ENCODE results near the gene DTNA. TPM values are rescaled to one million over a fixed set of nuclear protein-coding genes. Genes with fewer than 3 reads are reported as not detected.

The DTNA gene
- total RNA-seq, 1 experiment from 2014 or later, result 9.0 TPM

GRCh38 chr18:34772887-34773286 lies 62.8 kb downstream of the DTNA start:
- TF ChIP-seq, protein P1, sequence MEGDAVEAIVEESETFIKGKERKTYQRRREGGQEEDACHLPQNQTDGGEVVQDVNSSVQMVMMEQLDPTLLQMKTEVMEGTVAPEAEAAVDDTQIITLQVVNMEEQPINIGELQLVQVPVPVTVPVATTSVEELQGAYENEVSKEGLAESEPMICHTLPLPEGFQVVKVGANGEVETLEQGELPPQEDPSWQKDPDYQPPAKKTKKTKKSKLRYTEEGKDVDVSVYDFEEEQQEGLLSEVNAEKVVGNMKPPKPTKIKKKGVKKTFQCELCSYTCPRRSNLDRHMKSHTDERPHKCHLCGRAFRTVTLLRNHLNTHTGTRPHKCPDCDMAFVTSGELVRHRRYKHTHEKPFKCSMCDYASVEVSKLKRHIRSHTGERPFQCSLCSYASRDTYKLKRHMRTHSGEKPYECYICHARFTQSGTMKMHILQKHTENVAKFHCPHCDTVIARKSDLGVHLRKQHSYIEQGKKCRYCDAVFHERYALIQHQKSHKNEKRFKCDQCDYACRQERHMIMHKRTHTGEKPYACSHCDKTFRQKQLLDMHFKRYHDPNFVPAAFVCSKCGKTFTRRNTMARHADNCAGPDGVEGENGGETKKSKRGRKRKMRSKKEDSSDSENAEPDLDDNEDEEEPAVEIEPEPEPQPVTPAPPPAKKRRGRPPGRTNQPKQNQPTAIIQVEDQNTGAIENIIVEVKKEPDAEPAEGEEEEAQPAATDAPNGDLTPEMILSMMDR (IDR thresholded peaks at IDR 0.05; ENCODE audit: unreplicated experiment), result no peak
- Mint-ChIP-seq H3K9me3 (ENCODE audit: low read depth, unreplicated experiment) (no peaks in the 10 kb centered on the region), H3K36me3 (ENCODE audit: insufficient read depth, unreplicated experiment) (no peaks in the 10 kb centered on the region), H3K27ac (ENCODE audit: unreplicated experiment) (no peak overlapping the region), H3K27me3 (ENCODE audit: unreplicated experiment) (no peaks in the 10 kb centered on the region), H3K4me1 (ENCODE audit: low read depth, unreplicated experiment) (peaks cover 6% of the 10 kb centered on the region), H3K4me3 (ENCODE audit: low read depth, unreplicated experiment) (no peak overlapping the region)
- BruUV-seq (replicated peaks), result no TSS peak
- CTCF ChIA-PET, result interaction anchor here (1.1 kb wide), 1 partner anchor 9 kb away, joined by 3 read pairs; no protein-coding TSS in a partner anchor
- intact Hi-C loops (cut with micrococcal nuclease; ENCODE audit: unreplicated experiment), result no loop called here
- no peak for DNase-seq

GRCh38 chr18:34773378-34773777 lies 63.3 kb downstream of the DTNA start:
- intact Hi-C loops (cut with micrococcal nuclease; ENCODE audit: unreplicated experiment), result no loop called here
- peaks cover 6% of the 10 kb centered on the region for H3K4me1 Mint-ChIP-seq (ENCODE audit: low read depth, unreplicated experiment)
- no peaks in the 10 kb centered on the region for H3K9me3 Mint-ChIP-seq (ENCODE audit: low read depth, unreplicated experiment)
- H3K36me3 Mint-ChIP-seq (ENCODE audit: insufficient read depth, unreplicated experiment), result no peaks in the 10 kb centered on the region
- no peak for DNase-seq
- CTCF ChIA-PET, result interaction anchor here (1.4 kb wide), 1 partner anchor 44 kb away, joined by 4 read pairs; no protein-coding TSS in a partner anchor
- H3K4me3 Mint-ChIP-seq (ENCODE audit: low read depth, unreplicated experiment), result no peak overlapping the region
- BruUV-seq (replicated peaks), result no TSS peak
- no peak overlapping the region for H3K27ac Mint-ChIP-seq (ENCODE audit: unreplicated experiment)
- TF ChIP-seq, protein P1 (IDR thresholded peaks at IDR 0.05; ENCODE audit: unreplicated experiment), result no peak
- H3K27me3 Mint-ChIP-seq (ENCODE audit: unreplicated experiment), result no peaks in the 10 kb centered on the region

DNA sequence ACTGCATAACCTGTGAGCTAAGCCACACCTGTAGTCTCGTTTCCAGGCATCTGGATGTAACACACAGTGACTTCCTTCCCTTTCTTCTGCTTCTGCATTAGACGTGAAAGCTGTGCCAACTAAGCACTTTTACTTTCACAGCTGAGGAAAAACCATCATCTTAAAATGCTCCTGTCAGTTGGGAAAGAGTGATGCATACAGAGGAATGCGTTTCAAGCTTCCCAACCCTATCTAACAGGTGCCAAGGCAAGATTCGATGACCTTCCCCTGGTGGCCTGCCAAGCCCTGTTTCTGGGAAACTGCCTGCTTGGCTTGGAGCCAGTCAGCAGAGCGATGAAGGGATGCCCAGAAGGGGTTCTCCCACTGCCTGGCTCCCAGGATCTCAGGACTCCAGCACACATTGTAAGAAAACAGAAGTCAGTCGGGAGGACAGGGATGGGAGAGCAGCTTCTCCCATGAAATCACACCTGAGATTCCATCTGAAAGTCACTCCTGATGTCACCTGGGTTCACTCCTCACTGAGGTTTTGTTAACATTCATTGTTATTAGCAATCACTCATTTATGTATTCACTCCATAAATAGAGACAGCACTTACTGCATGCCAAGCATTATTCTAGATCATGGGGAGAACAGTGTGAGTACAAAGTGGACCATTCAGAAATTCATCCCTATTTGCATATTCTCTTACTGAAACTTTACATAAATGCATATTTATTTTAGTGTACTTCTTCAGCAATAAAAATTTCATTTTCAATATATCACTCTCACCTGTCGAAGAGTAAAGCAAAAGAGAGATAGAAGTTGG lies 64.1 kb downstream of the DTNA start:
- Mint-ChIP-seq H3K27me3 (ENCODE audit: unreplicated experiment) (no peaks in the 10 kb centered on the region), H3K27ac (ENCODE audit: unreplicated experiment) (no peak overlapping the region), H3K9me3 (ENCODE audit: low read depth, unreplicated experiment) (no peaks in the 10 kb centered on the region), H3K4me3 (ENCODE audit: low read depth, unreplicated experiment) (no peak overlapping the region), H3K4me1 (ENCODE audit: low read depth, unreplicated experiment) (peaks cover 6% of the 10 kb centered on the region), H3K36me3 (ENCODE audit: insufficient read depth, unreplicated experiment) (no peaks in the 10 kb centered on the region)
- CTCF ChIA-PET, result interaction anchor here (1.1 to 1.4 kb wide), 2 partner anchors 33 to 44 kb away, joined by 3 to 4 read pairs; no protein-coding TSS in a partner anchor
- TF ChIP-seq, protein P1 (IDR thresholded peaks at IDR 0.05; ENCODE audit: unreplicated experiment), result no peak
- intact Hi-C loops (cut with micrococcal nuclease; ENCODE audit: unreplicated experiment), result no loop called here
- BruUV-seq (replicated peaks), result no TSS peak
- DNase-seq, result peak; percentile 32

DNA sequence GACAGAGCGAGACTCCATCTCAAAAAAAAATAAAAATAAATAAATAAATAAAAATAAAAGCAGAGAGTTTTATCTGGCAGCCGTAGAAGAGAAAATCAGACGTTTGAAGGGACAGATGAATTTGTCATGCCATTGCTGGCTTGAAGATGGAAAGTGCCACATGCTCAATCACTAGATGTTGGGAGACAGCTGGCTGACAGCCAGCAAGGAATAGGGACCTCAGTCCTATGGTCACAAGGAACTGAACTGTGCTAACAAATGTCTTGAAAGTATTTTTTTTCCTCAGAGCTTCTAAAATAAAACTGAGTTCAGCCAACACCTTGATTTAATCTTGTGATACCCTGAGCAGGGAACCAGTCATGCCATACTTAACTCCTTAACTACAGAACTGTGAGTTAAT lies 65.4 kb downstream of the DTNA start:
- CTCF ChIA-PET, result no interaction called here
- H3K27ac Mint-ChIP-seq (ENCODE audit: unreplicated experiment), result no peak overlapping the region
- no TSS peak for BruUV-seq (replicated peaks)
- H3K4me3 Mint-ChIP-seq (ENCODE audit: low read depth, unreplicated experiment), result no peak overlapping the region
- no peak for DNase-seq
- intact Hi-C loops (cut with micrococcal nuclease; ENCODE audit: unreplicated experiment), result no loop called here
- TF ChIP-seq, protein P1 (IDR thresholded peaks at IDR 0.05; ENCODE audit: unreplicated experiment), result no peak
- no peaks in the 10 kb centered on the region for H3K36me3 Mint-ChIP-seq (ENCODE audit: insufficient read depth, unreplicated experiment)
- peaks cover 6% of the 10 kb centered on the region for H3K4me1 Mint-ChIP-seq (ENCODE audit: low read depth, unreplicated experiment)
- H3K9me3 Mint-ChIP-seq (ENCODE audit: low read depth, unreplicated experiment), result no peaks in the 10 kb centered on the region
- H3K27me3 Mint-ChIP-seq (ENCODE audit: unreplicated experiment), result no peaks in the 10 kb centered on the region
